Mesenteric fat pad (tissue), 1 donor: ENCODE measurements around the gene SSTR3. TPM values are rescaled to one million over a fixed set of nuclear protein-coding genes. Genes with fewer than 3 reads are reported as not detected.

Experiments
- DNase-seq: peaks from one replicate; pipeline ENCODE4 v3.0.0-alpha.2; 2020; ENCODE audit warnings: low spot score
- total RNA-seq: library from RNA; stranded (reverse); fragmentation: NEBNext Ultra II Directional; extraction: Animal tissue kit (Norgen Biotek cat#: 25700); gene quantifications from one replicate; pipeline ENCODE4 v1.2.1, GENCODE V29; 2021
- donor health status: DM: yes; HTN: yes; CAD: no.

SSTR3 gene
- total RNA-seq, 1 donor from 2014 or later, result not detected

GRCh38 chr22:37169406-37169805 is 42.9 kb downstream of the SSTR3 start:
- DNase-seq, result peak; percentile 26

- peak; percentile 37 for DNase-seq
These were observed 44.2 kb downstream of the SSTR3 start for GRCh38 chr22:37167981-37168647.

- no peak for DNase-seq
These were observed 44.9 kb downstream of the SSTR3 start for GRCh38 chr22:37167176-37167980.

GRCh38 chr22:37166675-37167066 is 45.6 kb downstream of the SSTR3 start:
- peak; percentile 94 for DNase-seq

- no peak for DNase-seq
These were observed 46.2 kb downstream of the SSTR3 start for GRCh38 chr22:37165940-37166674.

GRCh38 chr22:37165066-37165465 is 47.2 kb downstream of the SSTR3 start:
- no peak for DNase-seq

GRCh38 chr22:37164505-37164887 is 47.8 kb downstream of the SSTR3 start:
- DNase-seq, result no peak

- no peak for DNase-seq
These were observed 48.4 kb downstream of the SSTR3 start for GRCh38 chr22:37163575-37164504.

GRCh38 chr22:37163096-37163489 is 49.2 kb downstream of the SSTR3 start:
- no peak for DNase-seq

- DNase-seq, result no peak
These were observed 49.8 kb downstream of the SSTR3 start for GRCh38 chr22:37162221-37163095.

- no peak for DNase-seq
These were observed 50.8 kb downstream of the SSTR3 start for GRCh38 chr22:37161443-37161842.

GRCh38 chr22:37160027-37160426 is 52.2 kb downstream of the SSTR3 start:
- DNase-seq, result no peak

GRCh38 chr22:37158963-37159290 is 53.4 kb downstream of the SSTR3 start:
- DNase-seq, result no peak

GRCh38 chr22:37157516-37158285 is 54.6 kb downstream of the SSTR3 start:
- no peak for DNase-seq

- no peak for DNase-seq
These were observed 55.4 kb downstream of the SSTR3 start for GRCh38 chr22:37156686-37157435.

- DNase-seq, result no peak
These were observed 56.3 kb downstream of the SSTR3 start for GRCh38 chr22:37155971-37156370.

- DNase-seq, result no peak
These were observed 57.2 kb downstream of the SSTR3 start for GRCh38 chr22:37154925-37155712.
